Gastrocnemius medialis (tissue), 4 donors: ENCODE measurements around the gene SLC9A1. TPM values are rescaled to one million over a fixed set of nuclear protein-coding genes. Genes with fewer than 3 reads are reported as not detected.

Source experiments
- ATAC-seq, 2 donors: fragments of 150-250 bp; one replicate each; pipeline ENCODE4 v1.9.1; 2016
- DNase-seq, 2 donors: peaks; one replicate each; pipeline ENCODE4 v3.0.0-alpha.2; 2019
- H3K27ac ChIP-seq, 4 donors: fragments of 200-600 bp; sonication (generic); 1 replicate in 1 of 4; 2 replicates in 3 of 4; pipeline ENCODE4 v1.5.1; 2016 to 2018; ENCODE audit warnings: mild to moderate bottlenecking in 2 of 4, moderate library complexity in 1 of 4
- H3K27me3 ChIP-seq, 3 donors: fragments of 200-600 bp; sonication (generic) in 2 of 3; 1 replicate in 1 of 3; 2 replicates in 2 of 3; pipeline versions ENCODE4 v1.5.1 to v1.6.0; 2016 to 2019; ENCODE audit warnings: mild to moderate bottlenecking in 1 of 3, moderate library complexity in 1 of 3
- H3K36me3 ChIP-seq, 2 donors: fragments of 200-600 bp; sonication (generic) in 1 of 2; one replicate each; pipeline ENCODE4 v1.5.1; 2017 to 2018
- H3K4me1 ChIP-seq, 2 donors: fragments of 200-600 bp; sonication (generic) in 1 of 2; one replicate each; pipeline ENCODE4 v1.5.1; 2016 to 2017; ENCODE audit warnings: mild to moderate bottlenecking in 2 of 2
- H3K4me3 ChIP-seq, 4 donors: fragments of 200-600 bp; sonication (generic) in 3 of 4; 1 replicate in 1 of 4; 2 replicates in 3 of 4; pipeline ENCODE4 v1.5.1; 2016 to 2019; ENCODE audit warnings: mild to moderate bottlenecking in 2 of 4
- H3K9me3 ChIP-seq, 3 donors: fragments of 200-600 bp; sonication (generic) in 2 of 3; 1 replicate in 1 of 3; 2 replicates in 2 of 3; pipeline ENCODE4 v1.5.1; 2016 to 2019
- POLR2A ChIP-seq, 2 donors: fragments of 450-650 bp; IDR thresholded peaks; one replicate each; pipeline ENCODE4 v1.6.1; 2017; ENCODE audit warnings: antibody characterized with exemption in 2 of 2, mild to moderate bottlenecking in 2 of 2, moderate library complexity in 2 of 2
- in situ Hi-C, 4 donors: fragments of 200-750 bp; cut with MboI; loops; one replicate each; pipeline versions ENCODE4 v1.15.0 to v1.8.0; 2017; ENCODE audit warnings: low sequenced_read_pairs in 4 of 4
- intact Hi-C: fragments of 100-400 bp; cut with DNase I; formaldehyde crosslinking; loops from one replicate; pipeline ENCODE4 v1.15.1; 2023; ENCODE audit warnings: low total_unique reads
- total RNA-seq, 4 donors: library from RNA; depleted of rRNA; stranded (reverse); fragments of >200 nt; gene quantifications; one replicate each; pipeline versions ENCODE4 v1.1.0 to v1.2.3, GENCODE V29; 2016
- TF ChIP-seq, protein P1 (sequence below), 5 experiments: fragments of 450-650 bp in 3 of 5; fragments of 200-600 bp in 2 of 5; sonication (generic) in 2 of 5; IDR thresholded peaks in 4 of 5; conservative IDR thresholded peaks in 1 of 5; 1 replicate in 4 of 5; 2 replicates in 1 of 5; pipeline ENCODE4 v1.5.1; 2016 to 2019; ENCODE audit warnings: antibody characterized with exemption in 5 of 5, mild to moderate bottlenecking in 3 of 5, moderate library complexity in 3 of 5

The SLC9A1 gene
- total RNA-seq, 4 donors from 2014 or later, result 2.5 to 4.3 (median 3.7) TPM

- H3K9me3 ChIP-seq, result no peaks in the 10 kb centered on the region
- H3K27ac ChIP-seq, result no peak overlapping the region
- no peaks in the 10 kb centered on the region for H3K36me3 ChIP-seq
- no peak for TF ChIP-seq POLR2A (IDR thresholded peaks at IDR 0.05)
- TF ChIP-seq, protein P1, sequence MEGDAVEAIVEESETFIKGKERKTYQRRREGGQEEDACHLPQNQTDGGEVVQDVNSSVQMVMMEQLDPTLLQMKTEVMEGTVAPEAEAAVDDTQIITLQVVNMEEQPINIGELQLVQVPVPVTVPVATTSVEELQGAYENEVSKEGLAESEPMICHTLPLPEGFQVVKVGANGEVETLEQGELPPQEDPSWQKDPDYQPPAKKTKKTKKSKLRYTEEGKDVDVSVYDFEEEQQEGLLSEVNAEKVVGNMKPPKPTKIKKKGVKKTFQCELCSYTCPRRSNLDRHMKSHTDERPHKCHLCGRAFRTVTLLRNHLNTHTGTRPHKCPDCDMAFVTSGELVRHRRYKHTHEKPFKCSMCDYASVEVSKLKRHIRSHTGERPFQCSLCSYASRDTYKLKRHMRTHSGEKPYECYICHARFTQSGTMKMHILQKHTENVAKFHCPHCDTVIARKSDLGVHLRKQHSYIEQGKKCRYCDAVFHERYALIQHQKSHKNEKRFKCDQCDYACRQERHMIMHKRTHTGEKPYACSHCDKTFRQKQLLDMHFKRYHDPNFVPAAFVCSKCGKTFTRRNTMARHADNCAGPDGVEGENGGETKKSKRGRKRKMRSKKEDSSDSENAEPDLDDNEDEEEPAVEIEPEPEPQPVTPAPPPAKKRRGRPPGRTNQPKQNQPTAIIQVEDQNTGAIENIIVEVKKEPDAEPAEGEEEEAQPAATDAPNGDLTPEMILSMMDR (IDR thresholded peaks at IDR 0.05 in 4 of 5, conservative IDR thresholded peaks at IDR 0.05 in 1 of 5), result no peak
- peaks cover 0 to 3% (median 3%) of the 10 kb centered on the region in 3 donors for H3K27me3 ChIP-seq
- DNase-seq (no peak), ATAC-seq (no peak)
- no peak overlapping the region for H3K4me3 ChIP-seq
- H3K4me1 ChIP-seq, result no peaks in the 10 kb centered on the region
- intact Hi-C loops, result no loop called here
- in situ Hi-C loops, result no loop called here
These were observed 94.0 kb downstream of the SLC9A1 start for GRCh38 chr1:27060891-27061290.

GRCh38 chr1:27058966-27059669 is 95.8 kb downstream of the SLC9A1 start:
- Histone ChIP-seq H3K4me1 (no peaks in the 10 kb centered on the region), H3K27me3 (peaks cover 0 to 3% (median 3%) of the 10 kb centered on the region in 3 donors), H3K27ac (no peak overlapping the region), H3K9me3 (no peaks in the 10 kb centered on the region), H3K36me3 (no peaks in the 10 kb centered on the region), H3K4me3 (no peak overlapping the region)
- DNase-seq (no peak), ATAC-seq (no peak)
- in situ Hi-C loops (no loop called here), intact Hi-C loops (no loop called here)
- no peak for TF ChIP-seq POLR2A (IDR thresholded peaks at IDR 0.05)
- TF ChIP-seq, protein P1 (IDR thresholded peaks at IDR 0.05 in 4 of 5, conservative IDR thresholded peaks at IDR 0.05 in 1 of 5), result no peak

DNA sequence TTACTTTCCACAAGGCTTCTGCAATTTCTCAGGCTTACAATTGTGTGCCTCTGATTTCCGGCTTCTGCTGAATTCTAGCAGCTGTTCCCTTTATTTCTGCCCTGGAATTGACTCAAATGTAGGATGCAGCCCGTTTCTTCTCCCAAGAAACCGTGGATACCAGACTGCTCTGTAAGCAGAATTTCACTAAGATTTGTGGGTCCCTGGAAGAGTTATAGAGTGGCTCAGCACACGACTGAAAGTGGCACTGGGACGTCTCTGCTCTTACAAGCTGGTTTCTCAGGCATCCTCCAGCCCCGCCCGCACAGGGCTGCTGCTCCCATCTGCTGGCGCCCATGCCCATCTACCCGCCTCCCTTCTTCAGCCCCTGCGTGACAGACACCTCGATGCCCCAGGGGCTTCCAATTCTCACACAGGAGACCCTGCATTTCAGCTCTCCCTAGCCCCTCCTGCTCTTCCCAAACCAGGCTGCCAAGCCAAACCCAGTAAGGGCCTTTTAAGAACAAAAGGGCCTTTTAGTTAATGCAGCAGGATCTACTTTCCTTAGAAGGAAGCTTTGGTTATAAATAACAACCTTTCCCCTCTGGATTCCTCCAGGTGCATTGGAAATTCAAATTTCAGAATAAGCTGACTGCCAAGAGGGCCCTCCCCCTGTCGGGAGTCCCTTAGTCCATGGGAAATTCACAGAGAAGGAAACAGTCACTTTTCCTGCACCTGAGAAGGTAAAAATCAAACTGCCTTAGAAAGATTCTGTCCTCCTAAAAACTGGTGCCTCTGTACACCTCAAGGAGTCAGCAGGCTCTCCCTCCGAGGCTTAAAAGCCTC is 96.9 kb downstream of the SLC9A1 start:
- intact Hi-C loops, result no loop called here
- Histone ChIP-seq H3K27ac (no peak overlapping the region), H3K4me1 (no peaks in the 10 kb centered on the region), H3K27me3 (peaks cover 0 to 3% (median 3%) of the 10 kb centered on the region in 3 donors), H3K36me3 (no peaks in the 10 kb centered on the region), H3K9me3 (no peaks in the 10 kb centered on the region), H3K4me3 (no peak overlapping the region)
- no peak for ATAC-seq
- no peak for DNase-seq
- TF ChIP-seq, protein P1 (IDR thresholded peaks at IDR 0.05 in 4 of 5, conservative IDR thresholded peaks at IDR 0.05 in 1 of 5), result no peak
- no peak for TF ChIP-seq POLR2A (IDR thresholded peaks at IDR 0.05)
- in situ Hi-C loops, result no loop called here

DNA sequence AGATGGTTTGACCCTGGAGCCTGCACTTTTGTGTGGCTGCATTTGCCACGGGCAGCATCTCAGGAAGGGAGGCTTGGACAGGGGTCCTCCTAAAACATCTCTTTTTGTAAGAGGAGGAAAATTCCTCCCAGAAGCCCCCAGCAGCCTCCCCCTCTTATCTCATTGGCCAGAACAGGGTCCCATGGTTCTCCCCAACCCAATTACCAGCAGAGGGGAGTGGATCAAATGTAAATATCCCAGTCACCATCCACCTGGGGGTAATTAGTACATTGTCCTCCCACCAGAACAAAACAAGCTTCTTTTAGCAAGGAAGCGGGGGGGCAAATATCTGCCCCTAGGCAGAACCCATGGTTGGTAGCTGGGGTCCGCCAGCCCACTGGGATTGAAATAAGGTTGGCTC is 97.5 kb downstream of the SLC9A1 start:
- Histone ChIP-seq H3K36me3 (no peaks in the 10 kb centered on the region), H3K9me3 (no peaks in the 10 kb centered on the region), H3K27ac (no peak overlapping the region), H3K4me1 (no peaks in the 10 kb centered on the region), H3K4me3 (no peak overlapping the region), H3K27me3 (peaks cover 0 to 3% (median 3%) of the 10 kb centered on the region in 3 donors)
- DNase-seq (no peak), ATAC-seq (no peak)
- intact Hi-C loops, result no loop called here
- in situ Hi-C loops, result no loop called here
- TF ChIP-seq POLR2A (IDR thresholded peaks at IDR 0.05), result no peak
- TF ChIP-seq, protein P1 (IDR thresholded peaks at IDR 0.05 in 4 of 5, conservative IDR thresholded peaks at IDR 0.05 in 1 of 5), result no peak
